Measurements from ENCODE around the gene SUMO2. TPM values are rescaled to one million over a fixed set of nuclear protein-coding genes. Genes with fewer than 3 reads are reported as not detected.

SUMO2 gene
- total and polyA plus RNA-seq, 2 of the 13 experiments (the other 11 are each of a cell fraction or from before 2014, with no cell fraction given), result 337 to 553 TPM

GRCh38 chr17:75124041-75124818 lies 58.5 kb downstream of the SUMO2 start (continued):
- TF ChIP-seq ZNF687 (CRISPR knock-in tag; IDR thresholded peaks at IDR 0.05), result peak; percentile 11; the same call in 1 of the 2 replicates
- TF ChIP-seq ZNF652 (CRISPR knock-in tag; IDR thresholded peaks at IDR 0.05; ENCODE audit: borderline replicate concordance, low read depth), result no peak
- TF ChIP-seq, protein P1, sequence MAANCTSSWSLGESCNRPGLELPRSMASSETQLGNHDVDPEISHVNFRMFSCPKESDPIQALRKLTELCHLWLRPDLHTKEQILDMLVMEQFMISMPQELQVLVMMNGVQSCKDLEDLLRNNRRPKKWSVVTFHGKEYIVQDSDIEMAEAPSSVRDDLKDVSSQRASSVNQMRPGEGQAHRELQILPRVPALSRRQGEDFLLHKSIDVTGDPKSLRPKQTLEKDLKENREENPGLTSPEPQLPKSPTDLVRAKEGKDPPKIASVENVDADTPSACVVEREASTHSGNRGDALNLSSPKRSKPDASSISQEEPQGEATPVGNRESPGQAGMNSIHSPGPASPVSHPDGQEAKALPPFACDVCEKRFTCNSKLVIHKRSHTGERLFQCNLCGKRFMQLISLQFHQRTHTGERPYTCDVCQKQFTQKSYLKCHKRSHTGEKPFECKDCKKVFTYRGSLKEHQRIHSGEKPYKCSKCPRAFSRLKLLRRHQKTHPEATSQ (CRISPR knock-in tag; IDR thresholded peaks at IDR 0.05; ENCODE audit: borderline replicate concordance), result no peak
- TF ChIP-seq CREB3 (CRISPR knock-in tag; IDR thresholded peaks at IDR 0.05), result no peak
- TF ChIP-seq U2AF1 (optimal IDR thresholded peaks at IDR 0.05; ENCODE audit: low read depth, low read length), result no peak
- TF ChIP-seq ZNF30 (CRISPR knock-in tag; IDR thresholded peaks at IDR 0.05), result no peak
- no peak for TF ChIP-seq ISX (CRISPR knock-in tag; conservative IDR thresholded peaks at IDR 0.05)
- TF ChIP-seq ZNF563 (CRISPR knock-in tag; IDR thresholded peaks at IDR 0.05), result no peak
- TF ChIP-seq ZSCAN22 (CRISPR knock-in tag; IDR thresholded peaks at IDR 0.05), result no peak
- no peak for TF ChIP-seq YY1 (IDR thresholded peaks at IDR 0.05; ENCODE audit: insufficient read depth, insufficient replicate concordance, low read depth, low read length)
- TF ChIP-seq FOXO1 (CRISPR knock-in tag; IDR thresholded peaks at IDR 0.05), result no peak
- no peak for TF ChIP-seq RXRB (CRISPR knock-in tag; IDR thresholded peaks at IDR 0.05; ENCODE audit: borderline replicate concordance)

Data from HepG2 (cell line).